Measurements from ENCODE around the gene SNRPB. TPM values are rescaled to one million over a fixed set of nuclear protein-coding genes. Genes with fewer than 3 reads are reported as not detected.
A peak's percentile ranks its signal among the peaks of the same experiment; 100 is the strongest.

SNRPB gene
- total and polyA plus RNA-seq, 2 donors = 149 to 311 TPM

GRCh38 chr20:2483504-2483903, 12.9 kb upstream of the SNRPB start:
- Histone ChIP-seq H3K36me3 (ENCODE audit: control insufficient read depth in 2 of 2, insufficient read depth in 2 of 2, low read length in 1 of 2) (peaks cover 35 to 38% of the 10 kb centered on the region in 2 donors), H3K9me3 (ENCODE audit: control insufficient read depth in 2 of 2, insufficient read depth in 1 of 2, low read length in 1 of 2) (peaks cover 0 to 3% of the 10 kb centered on the region in 2 donors), H3K27ac (ENCODE audit: low read depth in 1 of 2, low read length in 1 of 2) (no peak overlapping the region), H3K4me3 (ENCODE audit: low read length in 2 of 2) (no peak overlapping the region), H3K27me3 (ENCODE audit: control insufficient read depth in 2 of 2, insufficient read depth in 1 of 2, low read length in 1 of 2) (no peaks in the 10 kb centered on the region), H3K4me1 (ENCODE audit: control insufficient read depth in 2 of 2, insufficient read depth in 2 of 2, low read length in 2 of 2) (no peaks in the 10 kb centered on the region)
- WGBS = 99% methylated on average over 12 of the region's 12 CpGs
- DNase-seq (ENCODE audit: low read depth in 6 of 9, low spot score in 9 of 9) = no peak

DNA sequence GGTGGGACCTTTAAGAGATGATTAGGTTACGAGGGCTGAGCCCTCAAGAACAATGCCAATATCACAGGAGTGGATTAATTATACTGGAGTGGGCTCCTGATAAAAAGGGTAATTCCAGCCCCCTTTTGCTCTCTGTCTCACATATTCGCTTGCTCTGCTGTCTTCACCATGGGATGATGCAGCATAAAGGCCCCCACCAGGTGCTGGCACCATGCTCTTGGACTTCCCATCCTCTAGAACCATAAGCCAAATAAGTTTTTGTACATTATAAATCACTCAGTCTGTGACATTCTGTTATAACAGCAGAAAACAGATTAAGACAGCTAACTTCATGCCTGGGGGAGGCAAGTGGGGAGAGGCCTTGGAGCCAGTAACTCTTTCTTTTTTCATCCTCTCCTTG, 9.8 kb upstream of the SNRPB start:
- Histone ChIP-seq H3K4me3 (ENCODE audit: low read length in 2 of 2) (no peak overlapping the region), H3K27me3 (ENCODE audit: control insufficient read depth in 2 of 2, insufficient read depth in 1 of 2, low read length in 1 of 2) (no peaks in the 10 kb centered on the region), H3K9me3 (ENCODE audit: control insufficient read depth in 2 of 2, insufficient read depth in 1 of 2, low read length in 1 of 2) (peaks cover 0 to 3% of the 10 kb centered on the region in 2 donors), H3K4me1 (ENCODE audit: control insufficient read depth in 2 of 2, insufficient read depth in 2 of 2, low read length in 2 of 2) (no peaks in the 10 kb centered on the region), H3K27ac (ENCODE audit: low read depth in 1 of 2, low read length in 1 of 2) (no peak overlapping the region), H3K36me3 (ENCODE audit: control insufficient read depth in 2 of 2, insufficient read depth in 2 of 2, low read length in 1 of 2) (peaks cover 28 to 34% of the 10 kb centered on the region in 2 donors)
- WGBS = 100% methylated on average over 2 of the region's 2 CpGs
- no peak for DNase-seq (ENCODE audit: low read depth in 6 of 9, low spot score in 9 of 9)

GRCh38 chr20:2476742-2477615, 6.4 kb upstream of the SNRPB start:
- Histone ChIP-seq H3K4me3 (ENCODE audit: low read length in 2 of 2) (no peak overlapping the region), H3K27ac (ENCODE audit: low read depth in 1 of 2, low read length in 1 of 2) (no peak overlapping the region), H3K4me1 (ENCODE audit: control insufficient read depth in 2 of 2, insufficient read depth in 2 of 2, low read length in 2 of 2) (no peaks in the 10 kb centered on the region), H3K9me3 (ENCODE audit: control insufficient read depth in 2 of 2, insufficient read depth in 1 of 2, low read length in 1 of 2) (peaks cover 0 to 3% of the 10 kb centered on the region in 2 donors), H3K36me3 (ENCODE audit: control insufficient read depth in 2 of 2, insufficient read depth in 2 of 2, low read length in 1 of 2) (peaks cover 3 to 13% of the 10 kb centered on the region in 2 donors), H3K27me3 (ENCODE audit: control insufficient read depth in 2 of 2, insufficient read depth in 1 of 2, low read length in 1 of 2) (no peaks in the 10 kb centered on the region)
- 95% methylated on average over 5 of the region's 5 CpGs for WGBS
- DNase-seq (ENCODE audit: low read depth in 6 of 9, low spot score in 9 of 9) = peak in 1 of 9 donors; percentile 3

DNA sequence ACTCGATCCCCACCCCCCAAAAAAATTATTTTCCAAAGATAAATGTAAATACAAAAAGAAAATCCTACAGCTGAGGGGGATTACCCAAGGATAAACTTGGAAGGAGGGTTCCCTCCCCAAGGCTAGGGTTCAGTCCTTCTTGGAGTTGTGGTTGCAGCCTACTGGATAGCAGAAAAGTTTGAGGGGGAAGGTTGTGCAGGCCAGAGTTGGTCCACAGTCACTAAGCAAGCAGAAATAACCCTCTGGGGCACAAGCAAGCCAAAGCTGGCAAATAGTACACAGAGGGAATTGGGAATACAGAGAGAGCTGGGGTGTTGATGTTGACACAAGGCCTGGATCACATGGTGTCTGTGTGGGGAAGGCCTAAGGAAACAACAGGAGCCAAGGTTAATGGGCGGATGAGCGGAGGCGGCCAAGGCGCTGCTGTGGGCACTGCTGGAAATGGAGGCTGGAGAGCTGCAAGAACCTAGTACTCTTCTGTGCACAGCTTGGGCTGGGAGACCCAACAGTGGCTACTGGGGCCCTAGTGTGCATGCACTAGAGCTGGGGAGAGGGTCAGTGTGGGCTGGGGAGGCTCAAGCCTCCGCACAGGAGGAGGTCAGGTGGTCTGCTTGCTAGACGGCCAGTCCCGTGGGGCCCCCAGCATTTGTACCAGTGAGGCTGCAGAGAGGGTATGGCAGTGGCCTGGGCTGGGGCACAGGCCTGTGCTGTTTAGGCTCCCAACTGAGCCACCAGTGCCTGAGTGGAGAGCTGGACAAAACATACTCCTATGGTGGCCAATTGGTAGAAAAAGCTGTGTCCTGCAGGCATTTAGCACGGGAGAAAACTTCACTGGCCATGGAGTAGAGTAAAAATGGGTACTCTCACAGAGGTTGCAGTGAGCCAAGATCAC, 5.5 kb upstream of the SNRPB start:
- no peak overlapping the region for H3K4me3 ChIP-seq (ENCODE audit: low read length in 2 of 2)
- peaks cover 3 to 10% of the 10 kb centered on the region in 2 donors for H3K36me3 ChIP-seq (ENCODE audit: control insufficient read depth in 2 of 2, insufficient read depth in 2 of 2, low read length in 1 of 2)
- peaks cover under 1% of the 10 kb centered on the region in 2 donors for H3K4me1 ChIP-seq (ENCODE audit: control insufficient read depth in 2 of 2, insufficient read depth in 2 of 2, low read length in 2 of 2)
- peaks cover 0 to 3% of the 10 kb centered on the region in 2 donors for H3K9me3 ChIP-seq (ENCODE audit: control insufficient read depth in 2 of 2, insufficient read depth in 1 of 2, low read length in 1 of 2)
- no peak overlapping the region for H3K27ac ChIP-seq (ENCODE audit: low read depth in 1 of 2, low read length in 1 of 2)
- no peaks in the 10 kb centered on the region for H3K27me3 ChIP-seq (ENCODE audit: control insufficient read depth in 2 of 2, insufficient read depth in 1 of 2, low read length in 1 of 2)
- WGBS = 96% methylated on average over 9 of the region's 9 CpGs
- DNase-seq (ENCODE audit: low read depth in 6 of 9, low spot score in 9 of 9) = no peak

DNA sequence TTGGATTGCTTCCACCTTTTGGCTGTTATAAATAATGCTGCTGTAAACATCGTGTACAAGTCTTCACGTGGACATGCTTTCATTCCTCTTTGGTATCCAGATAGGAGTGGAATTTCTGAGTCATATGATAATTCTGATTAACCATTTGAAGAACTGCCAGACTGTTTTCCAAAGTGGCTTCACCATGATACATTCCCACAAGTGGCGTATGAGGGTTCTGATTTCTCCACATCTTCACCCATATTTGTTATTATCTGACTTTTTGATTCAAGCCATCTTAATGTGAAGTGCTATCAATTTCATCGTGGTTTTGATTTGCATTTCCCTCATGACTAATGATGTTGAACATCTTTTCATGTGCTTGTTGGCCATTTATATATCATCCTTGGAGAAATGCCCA, 2.9 kb upstream of the SNRPB start:
- Histone ChIP-seq H3K9me3 (ENCODE audit: control insufficient read depth in 2 of 2, insufficient read depth in 1 of 2, low read length in 1 of 2) (no peaks in the 10 kb centered on the region), H3K27me3 (ENCODE audit: control insufficient read depth in 2 of 2, insufficient read depth in 1 of 2, low read length in 1 of 2) (no peaks in the 10 kb centered on the region), H3K27ac (ENCODE audit: low read depth in 1 of 2, low read length in 1 of 2) (no peak overlapping the region), H3K4me1 (ENCODE audit: control insufficient read depth in 2 of 2, insufficient read depth in 2 of 2, low read length in 2 of 2) (peaks cover 13 to 17% of the 10 kb centered on the region in 2 donors), H3K4me3 (ENCODE audit: low read length in 2 of 2) (no peak overlapping the region), H3K36me3 (ENCODE audit: control insufficient read depth in 2 of 2, insufficient read depth in 2 of 2, low read length in 1 of 2) (no peaks in the 10 kb centered on the region)
- 95% methylated on average over 4 of the region's 4 CpGs for WGBS
- DNase-seq (ENCODE audit: low read depth in 6 of 9, low spot score in 9 of 9) = no peak

DNA sequence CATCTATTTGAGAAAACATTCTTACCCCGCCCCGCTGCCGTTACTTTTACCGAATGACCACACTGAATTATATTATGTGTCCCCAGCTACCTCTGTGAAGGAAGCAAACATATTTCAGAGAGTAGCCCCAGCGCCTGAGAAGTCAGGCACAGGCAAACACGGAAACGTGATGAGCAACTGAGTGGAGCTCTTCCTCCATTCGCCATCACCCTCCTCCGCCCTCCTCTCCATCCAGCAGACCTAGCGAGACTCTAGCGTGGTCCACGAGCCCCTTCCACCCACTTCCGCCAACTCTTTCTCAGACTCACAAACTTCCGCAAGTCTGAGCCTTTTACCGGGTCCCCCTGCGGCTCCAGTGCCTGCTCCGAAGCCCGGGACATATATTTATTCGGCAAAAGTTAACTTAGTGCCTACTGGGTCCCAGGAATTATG, 582 bp downstream of the SNRPB start:
- Histone ChIP-seq H3K9me3 (ENCODE audit: control insufficient read depth in 2 of 2, insufficient read depth in 1 of 2, low read length in 1 of 2) (no peaks in the 10 kb centered on the region), H3K27me3 (ENCODE audit: control insufficient read depth in 2 of 2, insufficient read depth in 1 of 2, low read length in 1 of 2) (no peaks in the 10 kb centered on the region), H3K36me3 (ENCODE audit: control insufficient read depth in 2 of 2, insufficient read depth in 2 of 2, low read length in 1 of 2) (peaks cover 15 to 30% of the 10 kb centered on the region in 2 donors), H3K27ac (ENCODE audit: low read depth in 1 of 2, low read length in 1 of 2) (peak overlapping the region; percentile 89 to 91), H3K4me3 (ENCODE audit: low read length in 2 of 2) (peak overlapping the region; percentile 63 to 94), H3K4me1 (ENCODE audit: control insufficient read depth in 2 of 2, insufficient read depth in 2 of 2, low read length in 2 of 2) (peaks cover 15 to 19% of the 10 kb centered on the region in 2 donors)
- under 1% methylated on average over 19 of the region's 19 CpGs for WGBS
- DNase-seq (ENCODE audit: low read depth in 6 of 9, low spot score in 9 of 9) = peak in 7 of 9 donors; percentile 20 to 75 (median 47)

DNA sequence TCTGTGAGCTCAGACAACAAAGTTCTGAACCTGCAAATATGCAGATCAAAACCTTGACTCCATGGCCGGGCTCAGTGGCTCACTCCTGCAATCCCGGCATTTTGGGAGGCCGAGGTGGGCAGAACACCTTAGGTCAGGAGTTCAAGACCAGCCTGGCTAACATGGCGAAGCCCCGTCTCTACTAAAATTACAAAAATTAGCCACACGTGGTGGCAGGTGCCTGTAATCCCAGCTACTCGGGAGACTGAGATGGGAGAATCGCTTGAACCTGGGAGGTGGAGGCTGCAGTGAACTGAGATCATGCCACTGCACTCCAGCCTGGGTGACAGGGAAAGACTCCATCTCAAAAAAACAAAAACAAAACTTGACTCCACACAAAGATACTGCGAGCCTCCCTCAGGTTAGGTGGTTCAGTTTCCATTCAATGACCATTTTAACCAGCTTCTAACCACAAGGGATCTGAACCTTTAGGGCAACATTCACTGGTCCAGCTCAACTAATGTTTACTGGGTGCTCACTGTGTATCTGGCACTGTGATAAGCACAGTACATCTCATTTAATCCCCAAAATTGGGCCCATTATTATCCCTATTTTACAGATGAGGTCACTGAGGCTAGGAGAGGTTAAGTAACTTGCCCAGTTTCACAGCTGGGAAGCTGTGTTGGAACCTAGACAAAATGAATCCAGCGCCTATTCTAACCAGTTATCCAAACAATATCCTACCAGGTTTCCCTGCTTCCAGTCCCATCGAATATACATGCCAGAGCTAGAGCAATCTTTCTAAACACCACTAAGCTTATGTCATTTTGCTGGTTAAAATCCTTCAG, 1.8 kb downstream of the SNRPB start:
- Histone ChIP-seq H3K27me3 (ENCODE audit: control insufficient read depth in 2 of 2, insufficient read depth in 1 of 2, low read length in 1 of 2) (no peaks in the 10 kb centered on the region), H3K9me3 (ENCODE audit: control insufficient read depth in 2 of 2, insufficient read depth in 1 of 2, low read length in 1 of 2) (no peaks in the 10 kb centered on the region), H3K27ac (ENCODE audit: low read depth in 1 of 2, low read length in 1 of 2) (no peak overlapping the region), H3K36me3 (ENCODE audit: control insufficient read depth in 2 of 2, insufficient read depth in 2 of 2, low read length in 1 of 2) (peaks cover 24 to 36% of the 10 kb centered on the region in 2 donors), H3K4me3 (ENCODE audit: low read length in 2 of 2) (peak overlapping the region in 1 of 2 donors; percentile 94), H3K4me1 (ENCODE audit: control insufficient read depth in 2 of 2, insufficient read depth in 2 of 2, low read length in 2 of 2) (peaks cover 15 to 19% of the 10 kb centered on the region in 2 donors)
- no peak for DNase-seq (ENCODE audit: low read depth in 6 of 9, low spot score in 9 of 9)
- 94% methylated on average over 11 of the region's 11 CpGs for WGBS

DNA sequence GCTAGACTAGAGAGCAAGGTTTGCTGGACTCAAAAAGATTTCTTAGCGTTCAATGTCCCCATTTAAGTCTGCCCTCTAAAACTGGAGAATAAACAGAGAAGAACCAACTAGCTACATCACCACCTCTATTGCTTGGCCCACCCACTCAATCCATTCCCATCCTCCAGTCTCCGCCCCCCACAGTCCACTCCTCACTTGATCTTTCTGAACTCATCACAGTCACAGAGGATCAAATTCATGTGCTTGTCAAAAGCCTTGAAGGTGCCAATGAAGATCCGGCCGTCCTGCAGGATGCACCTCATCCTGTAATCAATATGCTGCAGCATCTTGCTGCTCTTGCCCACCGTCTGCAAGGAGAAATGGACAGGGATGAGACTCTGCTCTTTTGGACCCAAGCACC, 3.2 kb downstream of the SNRPB start:
- H3K4me1 ChIP-seq (ENCODE audit: control insufficient read depth in 2 of 2, insufficient read depth in 2 of 2, low read length in 2 of 2) = peaks cover 15 to 19% of the 10 kb centered on the region in 2 donors
- H3K9me3 ChIP-seq (ENCODE audit: control insufficient read depth in 2 of 2, insufficient read depth in 1 of 2, low read length in 1 of 2) = no peaks in the 10 kb centered on the region
- no peak overlapping the region for H3K4me3 ChIP-seq (ENCODE audit: low read length in 2 of 2)
- H3K27ac ChIP-seq (ENCODE audit: low read depth in 1 of 2, low read length in 1 of 2) = no peak overlapping the region
- H3K36me3 ChIP-seq (ENCODE audit: control insufficient read depth in 2 of 2, insufficient read depth in 2 of 2, low read length in 1 of 2) = peaks cover 37 to 50% of the 10 kb centered on the region in 2 donors
- 94% methylated on average over 5 of the region's 5 CpGs for WGBS
- DNase-seq (ENCODE audit: low read depth in 6 of 9, low spot score in 9 of 9) = no peak
- H3K27me3 ChIP-seq (ENCODE audit: control insufficient read depth in 2 of 2, insufficient read depth in 1 of 2, low read length in 1 of 2) = no peaks in the 10 kb centered on the region
